SW480 (cell line): Measurements from ENCODE around the gene NCBP1.

Experiments used
- DNase-seq: peaks from one replicate; pipeline ENCODE4 v3.0.0-alpha.2; 2016; ENCODE audit warnings: low spot score

The NCBP1 gene

DNA sequence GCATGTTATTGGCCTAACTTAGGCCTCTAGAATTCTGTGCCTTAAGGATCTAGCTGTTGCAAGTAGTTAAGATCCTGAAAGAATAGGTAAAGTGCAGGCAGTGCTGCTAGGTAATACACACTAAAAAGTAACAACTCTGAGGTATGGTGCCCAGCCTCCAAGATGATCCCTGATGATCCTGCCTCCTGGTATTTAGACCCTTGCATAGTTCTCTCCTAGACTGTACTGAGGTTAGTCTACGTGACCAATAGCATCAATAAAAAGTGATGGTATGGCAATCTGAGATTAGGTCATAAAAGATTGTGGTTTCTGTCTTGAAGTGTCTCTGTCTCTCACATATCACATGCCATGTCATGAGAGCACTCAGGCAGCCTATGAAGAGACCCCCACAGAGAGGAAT lies 9.7 kb upstream of the NCBP1 start:
- DNase-seq: no peak

DNA sequence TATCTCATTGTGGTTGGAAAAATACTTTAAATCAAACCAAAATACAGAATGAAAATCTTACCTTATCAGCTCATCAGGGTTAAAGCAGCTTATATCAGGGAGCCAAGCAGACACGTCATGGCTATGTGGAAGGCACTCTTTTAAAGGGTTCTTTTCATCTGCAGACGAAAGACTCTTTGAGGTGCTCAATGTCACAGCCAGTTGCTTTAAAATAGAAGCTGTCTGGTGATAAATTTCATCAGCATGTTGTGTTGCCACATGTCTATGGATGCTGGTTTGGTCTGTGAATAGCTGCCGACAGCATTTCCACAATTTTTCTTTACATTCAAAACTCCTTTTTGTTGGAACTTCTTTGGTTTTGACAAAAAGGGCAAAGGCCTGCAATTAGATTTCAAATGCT lies 8.0 kb upstream of the NCBP1 start:
- DNase-seq: no peak

DNA sequence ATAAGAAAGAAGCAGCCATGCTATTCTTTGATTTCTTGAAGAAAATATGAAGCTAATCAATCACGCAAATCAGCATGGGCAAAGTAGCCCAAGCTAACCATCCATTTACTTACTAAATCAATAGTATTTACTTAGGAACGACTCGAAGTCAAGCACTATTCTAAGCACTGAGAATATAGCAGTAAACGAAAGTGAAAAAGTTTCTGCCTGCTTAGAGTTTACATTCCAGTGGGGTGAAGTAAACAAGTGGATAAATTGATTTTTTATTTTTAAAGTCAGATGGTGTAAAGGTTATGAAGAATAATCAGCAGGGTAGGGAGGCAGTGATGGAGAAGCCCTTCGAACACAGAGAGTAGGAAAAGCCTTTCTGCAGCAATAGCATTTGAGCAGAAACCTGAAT lies 6.0 kb upstream of the NCBP1 start:
- no peak for DNase-seq

DNA sequence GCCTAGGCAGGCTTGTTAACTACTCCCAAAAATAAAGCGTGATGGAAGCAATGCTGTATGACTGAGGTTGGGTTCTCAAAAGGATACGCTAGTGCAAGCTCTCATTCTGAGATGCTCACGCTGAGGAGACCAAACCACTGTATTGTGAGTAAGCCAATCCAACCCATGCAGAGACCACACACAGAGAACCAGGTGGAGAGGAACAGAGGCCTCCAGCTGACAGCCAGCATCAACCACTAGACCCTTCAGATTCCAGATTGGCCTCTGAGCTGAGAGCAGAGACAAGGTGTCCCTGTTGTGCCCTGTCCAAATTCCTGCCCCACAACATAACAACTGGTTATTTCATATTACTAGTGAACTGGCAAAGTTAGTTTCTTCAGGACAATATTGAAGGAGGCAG lies 5.0 kb upstream of the NCBP1 start:
- no peak for DNase-seq

DNA sequence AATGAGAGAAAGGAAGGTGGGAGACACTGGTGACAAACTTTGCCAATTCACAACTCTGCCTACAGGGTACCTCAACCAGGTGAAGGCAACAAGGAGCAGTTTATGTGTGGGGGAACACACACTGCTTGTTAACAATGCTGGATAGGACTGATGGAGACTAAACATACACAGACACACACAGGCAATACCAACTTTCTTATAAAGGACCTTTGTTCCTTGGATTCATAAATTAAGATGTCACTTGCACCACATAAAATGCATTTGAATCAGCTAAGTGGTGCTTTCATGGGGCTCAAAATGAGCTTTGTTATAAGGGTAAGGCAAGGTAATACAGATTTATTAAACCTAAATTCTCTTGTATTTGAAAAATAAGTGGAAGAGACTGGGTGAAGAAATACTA lies 4.5 kb upstream of the NCBP1 start:
- DNase-seq: no peak

DNA sequence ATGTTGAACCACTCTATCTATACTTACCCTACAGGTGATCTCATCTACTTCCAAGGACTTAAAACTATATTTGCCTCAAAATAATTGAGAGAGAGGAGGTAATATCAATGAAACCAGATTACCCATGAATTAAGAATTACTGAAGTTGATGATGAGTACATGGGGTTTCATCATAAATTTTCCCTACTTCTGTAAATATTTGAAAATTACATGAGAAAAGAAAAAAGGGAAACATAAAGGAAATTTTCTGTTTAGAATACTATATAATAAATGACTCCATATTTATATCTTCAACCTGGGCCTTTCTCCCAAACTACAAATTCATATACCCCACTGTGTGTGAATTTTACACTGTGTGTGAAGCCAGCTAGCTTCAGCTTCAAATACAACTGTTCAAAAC lies 3.0 kb upstream of the NCBP1 start:
- no peak for DNase-seq

DNA sequence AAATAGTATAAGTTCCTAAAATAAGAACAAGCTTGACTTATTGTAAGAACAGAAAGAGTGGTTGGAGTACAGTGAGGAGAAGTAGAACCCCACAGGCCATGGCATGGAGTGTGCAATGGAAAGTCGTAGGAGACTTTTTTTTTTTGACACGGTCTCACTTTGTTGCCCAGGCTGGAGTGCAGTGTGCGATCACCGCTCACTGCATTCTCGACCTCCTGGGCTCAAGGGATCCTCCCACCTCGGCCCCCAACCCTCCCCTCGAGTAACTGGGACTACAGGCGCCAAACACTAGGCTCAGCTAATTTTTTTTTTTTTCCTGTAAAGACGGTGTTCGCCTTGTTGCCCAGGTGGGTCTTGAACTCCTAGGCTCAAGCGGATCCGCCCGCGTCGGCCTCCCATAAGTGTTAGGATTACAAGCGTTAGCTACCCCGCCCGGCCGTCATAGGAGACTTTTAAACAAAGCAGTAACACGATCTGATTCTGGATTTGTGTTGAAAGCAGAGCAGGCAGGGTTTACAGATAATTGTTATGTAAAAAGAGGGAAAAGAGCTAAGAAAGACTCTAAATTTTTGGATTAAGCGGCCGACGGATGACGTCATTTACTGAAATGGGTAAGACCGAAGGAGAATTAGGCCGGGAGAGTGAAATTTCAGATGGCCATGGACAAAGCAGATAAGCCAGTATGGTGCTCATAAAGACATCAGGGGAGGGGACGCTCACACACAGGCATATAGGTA lies 1.2 kb upstream of the NCBP1 start:
- DNase-seq: peak; percentile 13

DNA sequence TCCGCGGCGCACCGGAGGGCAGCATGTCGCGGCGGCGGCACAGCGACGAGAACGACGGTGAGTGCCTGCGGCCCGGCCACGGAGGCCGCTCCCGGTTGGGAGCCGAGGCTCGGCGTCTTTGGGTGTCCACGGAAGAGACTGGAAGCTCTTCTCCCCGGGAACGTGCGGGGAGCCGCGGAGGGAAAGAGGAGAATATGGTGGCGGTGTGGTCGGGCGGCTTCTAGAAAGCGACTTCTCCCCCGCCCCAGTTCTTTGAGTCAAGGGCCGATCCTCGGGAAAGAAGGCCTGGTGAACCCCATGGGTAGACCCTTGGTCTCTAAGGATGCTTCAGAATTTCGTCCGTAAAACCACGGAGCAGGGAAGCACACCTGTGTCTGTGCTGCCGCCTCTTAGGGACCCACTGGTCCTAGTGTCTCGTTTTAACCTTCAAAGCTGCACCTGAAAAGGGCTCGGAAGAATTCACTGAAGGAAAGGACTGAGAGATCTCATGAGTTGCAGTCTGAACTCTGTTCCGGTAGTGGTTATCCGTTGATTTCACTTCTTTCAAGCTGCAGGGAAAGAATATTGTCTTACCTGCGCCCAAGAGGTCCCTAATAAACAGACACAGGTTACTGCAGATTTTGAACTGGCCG lies 354 bp downstream of the NCBP1 start:
- DNase-seq: peak; percentile 9

DNA sequence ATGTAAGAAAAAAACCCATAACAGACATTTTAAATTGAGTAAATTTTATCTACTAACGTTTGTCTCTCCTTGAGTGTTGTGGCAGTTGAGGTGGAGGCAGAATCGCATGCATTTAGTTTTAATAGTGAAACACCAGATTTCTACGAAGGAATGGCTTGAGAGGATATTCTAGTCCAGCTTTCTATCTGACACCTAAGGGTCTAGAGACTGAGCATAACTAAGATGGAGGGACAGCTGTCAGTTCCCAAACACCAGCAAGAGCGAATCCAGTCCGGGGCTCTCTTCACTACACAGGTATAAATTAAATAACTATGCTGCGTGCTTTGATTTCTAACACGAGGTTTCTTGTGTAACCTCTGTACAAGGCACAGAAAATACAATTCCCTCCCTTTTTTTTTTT lies 1.4 kb downstream of the NCBP1 start:
- no peak for DNase-seq

DNA sequence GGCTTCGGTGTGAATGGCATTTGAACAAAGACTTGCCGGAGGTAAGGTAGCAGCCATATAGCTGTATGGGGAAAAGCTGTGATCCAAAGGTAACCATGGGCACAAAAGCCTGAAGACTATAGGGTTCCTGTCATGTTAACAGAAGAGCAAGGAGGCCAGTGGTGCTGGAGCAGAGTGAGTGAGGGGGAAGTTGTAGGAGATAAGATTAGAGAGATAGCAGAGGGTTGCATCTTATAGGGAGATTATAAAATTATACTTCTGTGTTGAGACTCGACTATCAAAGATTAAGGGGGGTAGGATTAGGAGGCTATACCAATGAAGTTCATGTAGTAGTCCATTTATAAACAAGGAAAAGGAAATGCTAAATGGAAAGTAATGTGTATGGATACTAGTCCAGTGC lies 3.3 kb downstream of the NCBP1 start:
- DNase-seq: no peak

DNA sequence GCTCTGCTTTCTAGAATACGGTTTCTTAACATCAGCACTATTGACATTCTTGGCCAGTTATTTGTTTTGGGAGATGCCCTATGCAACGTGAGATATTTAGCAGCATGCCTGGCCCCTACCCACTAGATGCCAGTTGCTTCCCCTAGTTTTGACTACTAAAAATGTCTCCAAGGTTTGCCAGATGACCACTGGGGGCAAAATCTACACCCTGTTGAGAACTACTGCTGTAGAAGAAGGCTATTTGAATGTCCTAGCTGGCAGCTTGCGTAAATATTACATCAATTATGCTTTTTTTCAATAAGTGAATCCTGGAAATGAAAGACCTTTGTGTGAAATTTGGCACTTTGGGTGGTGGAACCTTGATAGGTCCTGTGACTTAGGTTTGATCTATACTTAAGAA lies 5.0 kb downstream of the NCBP1 start:
- DNase-seq: no peak

DNA sequence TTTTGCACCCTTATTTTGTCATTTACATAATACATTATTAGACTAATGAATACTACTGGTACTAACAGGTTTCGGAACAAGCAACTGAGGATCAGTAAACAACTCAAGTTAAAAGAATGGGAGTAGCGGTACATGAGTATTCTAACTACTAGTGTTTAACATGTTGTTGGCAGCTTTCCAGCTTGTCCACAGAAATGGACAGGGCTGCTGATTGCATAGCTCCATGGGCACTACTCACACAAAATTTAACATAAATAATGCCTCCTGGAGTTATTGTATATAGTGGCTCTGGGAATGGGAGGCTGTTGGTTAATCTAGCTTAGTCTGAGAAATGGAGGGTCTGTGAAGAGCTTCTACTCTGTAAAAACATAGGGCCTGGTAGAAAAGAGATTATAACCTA lies 6.7 kb downstream of the NCBP1 start:
- DNase-seq: no peak

DNA sequence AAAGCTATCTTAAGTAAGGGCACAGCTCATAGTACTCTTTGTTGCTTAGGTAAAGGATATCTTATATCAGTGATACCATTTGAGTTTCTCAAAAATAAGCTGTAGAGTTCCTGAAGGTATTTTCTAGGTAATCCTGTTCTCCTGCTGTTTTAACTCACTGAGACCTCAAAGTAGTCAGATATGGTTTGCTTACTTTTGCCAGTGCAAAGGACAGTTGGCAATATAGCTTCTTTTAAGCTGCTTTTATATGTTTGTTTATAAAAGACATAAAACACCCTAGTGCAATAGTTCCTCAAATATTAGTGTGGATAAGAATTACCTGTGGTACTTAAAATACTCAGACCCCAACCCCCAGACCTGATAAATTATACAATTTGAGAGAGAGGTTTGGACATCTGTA lies 12.1 kb downstream of the NCBP1 start:
- no peak for DNase-seq

DNA sequence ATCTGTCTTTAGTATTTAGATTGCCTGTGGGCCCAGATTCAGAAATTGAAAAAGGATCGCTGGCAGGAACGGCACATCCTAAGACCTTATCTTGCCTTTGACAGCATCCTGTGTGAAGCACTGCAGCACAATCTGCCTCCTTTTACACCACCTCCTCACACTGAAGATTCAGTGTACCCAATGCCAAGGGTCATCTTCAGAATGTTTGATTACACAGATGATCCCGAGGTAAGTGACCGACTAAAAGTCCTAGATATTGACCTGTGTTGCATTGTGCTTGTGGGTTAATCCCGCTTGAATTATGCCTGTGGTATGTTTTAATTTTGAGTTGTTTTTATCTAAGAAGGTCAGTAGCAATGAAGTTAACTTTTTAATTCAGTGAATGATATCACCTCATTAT lies 14.4 kb downstream of the NCBP1 start:
- no peak for DNase-seq

DNA sequence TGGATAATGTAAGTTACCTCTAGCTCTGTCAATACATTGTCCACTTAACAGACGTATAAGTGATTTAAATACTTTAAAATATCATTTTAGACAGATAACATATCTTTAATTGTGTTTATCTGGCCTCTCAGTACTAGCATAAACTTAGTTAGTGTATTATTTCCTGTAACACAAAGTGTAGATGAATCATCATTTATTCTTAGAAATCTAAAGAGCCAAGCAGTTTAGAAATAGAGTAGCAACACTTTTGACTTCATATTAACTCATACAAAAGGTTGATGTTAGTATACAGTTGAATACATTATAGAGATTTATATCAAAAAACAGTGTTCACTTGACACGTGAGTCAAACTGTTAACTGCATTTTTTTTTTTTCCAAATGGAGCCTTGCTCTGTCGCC lies 18.0 kb downstream of the NCBP1 start:
- DNase-seq: no peak

DNA sequence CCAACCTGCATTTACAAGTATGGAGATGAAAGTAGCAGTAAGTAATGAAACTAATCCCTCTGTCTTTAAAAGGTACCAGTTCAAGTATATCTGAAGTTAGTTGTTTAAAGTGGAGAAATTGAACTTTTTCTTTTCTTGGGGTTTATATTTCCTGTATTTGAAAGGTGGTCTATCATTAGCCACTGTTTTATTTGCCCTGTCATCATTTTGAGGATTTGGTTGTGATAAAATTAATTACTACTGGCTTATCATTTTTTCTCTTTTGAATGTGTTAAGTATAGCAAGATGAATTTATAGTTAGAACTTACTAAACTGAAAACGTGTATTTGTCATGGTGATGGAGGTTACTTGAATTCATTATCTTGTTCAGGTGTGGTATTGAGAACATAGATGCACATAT lies 25.1 kb downstream of the NCBP1 start:
- no peak for DNase-seq

DNA sequence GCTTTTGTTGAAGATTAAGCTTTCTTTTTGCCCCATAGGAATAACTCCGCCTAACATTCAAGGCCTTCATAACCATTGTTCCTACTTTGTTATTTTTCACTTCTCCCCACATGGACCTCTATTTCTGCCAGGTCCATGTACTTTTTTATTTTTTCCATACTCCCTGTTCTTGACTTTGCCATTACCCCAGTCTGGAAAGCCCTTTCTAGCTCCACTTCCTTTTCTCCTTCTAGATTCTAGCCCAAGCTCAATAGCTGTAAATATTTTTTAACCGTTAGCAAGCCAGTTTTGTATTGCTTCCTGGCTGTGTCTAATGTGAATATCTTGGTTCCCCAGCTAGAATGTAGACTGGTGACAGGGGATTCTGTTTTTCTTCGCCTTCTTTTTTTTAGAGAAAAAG lies 26.1 kb downstream of the NCBP1 start:
- DNase-seq: no peak

DNA sequence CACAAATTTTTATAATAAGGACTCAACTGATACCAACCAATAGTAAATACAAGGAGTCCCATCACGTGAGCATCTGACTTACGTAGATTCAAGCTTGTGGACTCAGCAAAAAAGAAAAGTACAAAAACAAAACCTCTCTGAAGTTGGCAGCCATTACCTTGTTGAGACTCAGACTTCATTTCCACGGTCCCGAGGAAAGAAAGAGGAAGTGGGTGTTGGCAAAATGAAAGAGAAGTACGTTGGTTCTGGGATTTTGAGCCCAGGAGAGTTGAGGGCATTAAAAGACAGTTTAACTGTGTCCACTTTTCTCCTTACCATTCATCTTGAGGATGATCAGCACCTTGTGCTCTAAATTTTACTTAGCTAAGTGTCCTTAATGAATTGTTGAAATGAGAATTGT lies 26.7 kb downstream of the NCBP1 start:
- no peak for DNase-seq

DNA sequence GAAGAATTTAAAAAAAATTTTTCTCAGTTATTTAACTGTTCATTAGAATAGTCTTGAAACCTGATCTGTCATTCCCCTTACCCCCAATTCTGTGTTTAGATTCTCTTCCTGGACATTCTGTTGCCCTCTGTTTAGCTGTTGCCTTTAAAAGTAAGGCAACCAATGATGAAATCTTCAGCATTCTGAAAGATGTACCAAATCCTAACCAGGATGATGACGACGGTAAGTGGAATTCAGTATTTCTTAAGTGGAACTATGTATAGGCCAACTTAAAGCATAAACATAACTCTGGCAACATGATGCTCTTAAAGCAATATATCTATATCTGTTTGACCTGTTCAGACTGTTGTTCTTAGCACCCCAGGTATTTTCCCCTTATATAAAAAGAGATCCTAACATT lies 27.2 kb downstream of the NCBP1 start:
- DNase-seq: no peak

DNA sequence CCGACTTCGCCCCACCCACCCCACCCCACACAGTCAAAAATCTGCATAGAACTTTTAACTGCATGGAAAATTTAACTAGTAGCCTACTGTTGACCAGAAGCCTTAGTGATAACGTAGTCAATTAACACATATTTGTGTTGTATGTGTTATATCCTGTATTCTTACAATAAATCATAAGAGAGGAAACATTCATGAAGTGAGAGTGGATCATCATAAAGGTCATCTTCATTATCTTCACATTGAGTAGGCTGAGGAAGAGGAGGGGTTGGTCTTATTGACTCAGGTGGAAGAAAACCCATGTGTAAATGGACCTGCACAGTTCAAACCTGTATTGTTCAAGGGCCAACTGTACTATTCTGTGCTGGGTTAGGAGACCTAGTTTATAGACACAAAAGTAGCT lies 32.1 kb downstream of the NCBP1 start:
- DNase-seq: no peak

DNA sequence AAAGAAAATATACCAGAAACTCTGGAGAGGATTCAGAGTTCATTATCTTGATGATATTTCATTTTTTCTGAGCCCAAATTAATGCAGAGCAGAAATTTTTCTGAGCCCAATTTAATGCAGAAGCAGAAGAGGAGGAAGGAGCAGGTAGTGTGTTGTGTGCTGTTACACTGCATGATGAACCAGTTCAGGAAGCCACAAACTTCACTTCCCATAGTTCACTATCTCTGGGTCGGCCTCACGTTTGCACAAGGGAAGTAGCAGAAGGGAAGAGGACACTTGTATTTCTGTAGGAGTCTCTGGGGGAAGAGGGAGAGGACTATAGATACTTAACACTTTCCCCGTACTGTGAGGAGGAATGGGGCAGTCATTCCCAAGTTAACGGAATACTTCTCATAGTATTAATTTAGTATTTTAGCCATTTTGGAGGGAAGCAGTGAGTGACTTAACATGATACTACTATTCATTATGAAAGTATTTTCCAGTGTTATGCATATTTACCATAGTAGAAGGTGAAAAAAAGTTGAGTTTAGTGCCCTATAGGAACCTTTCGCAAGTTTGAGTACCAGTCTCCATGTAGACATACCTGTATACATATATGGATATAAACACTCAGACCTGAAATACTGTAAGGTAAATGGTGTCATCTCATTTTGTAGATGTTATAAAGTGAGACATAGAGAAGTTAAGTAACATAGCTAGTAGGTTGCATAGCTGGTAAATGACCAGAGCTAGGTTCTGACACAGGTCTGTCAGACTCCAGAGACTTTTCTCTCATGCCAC lies 33.5 kb downstream of the NCBP1 start:
- no peak for DNase-seq

DNA sequence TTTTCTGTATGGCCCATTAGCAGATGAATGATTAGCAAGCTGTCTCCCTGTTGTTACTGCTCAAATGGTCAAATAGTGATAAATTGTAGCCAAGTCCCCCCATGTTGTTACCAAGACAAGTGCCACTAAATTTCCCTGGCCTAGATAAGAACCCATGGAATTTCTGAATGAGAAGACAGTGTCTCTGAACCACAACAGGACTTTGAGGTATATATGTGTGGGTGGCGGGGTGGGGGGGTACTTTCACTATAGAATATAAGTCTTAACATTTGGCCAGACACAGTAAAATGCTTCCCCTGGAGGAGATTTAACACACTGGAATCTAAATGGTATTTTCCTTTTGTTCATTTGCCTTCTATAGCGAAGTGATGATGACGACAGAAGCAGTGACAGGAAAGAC lies 34.9 kb downstream of the NCBP1 start:
- DNase-seq: no peak

DNA sequence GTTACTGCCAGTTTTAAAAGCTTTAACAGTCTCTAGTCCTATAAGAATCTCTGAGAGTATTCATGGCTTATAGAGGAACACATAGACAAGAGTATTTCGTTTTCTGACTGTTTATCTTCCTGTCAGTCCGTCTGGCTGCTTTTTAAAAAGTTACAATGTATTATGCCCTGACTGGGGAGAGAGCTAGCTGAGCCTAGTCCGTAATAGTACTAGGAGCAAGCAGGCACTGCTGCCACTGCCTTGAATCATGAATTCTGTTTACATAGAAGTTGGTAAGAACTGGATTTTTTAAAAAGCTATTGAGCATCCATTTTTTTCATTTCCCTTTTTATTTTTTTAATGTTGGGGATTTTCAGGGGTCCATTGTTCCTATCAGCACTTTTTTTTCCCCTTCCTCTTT lies 37.0 kb downstream of the NCBP1 start:
- no peak for DNase-seq

DNA sequence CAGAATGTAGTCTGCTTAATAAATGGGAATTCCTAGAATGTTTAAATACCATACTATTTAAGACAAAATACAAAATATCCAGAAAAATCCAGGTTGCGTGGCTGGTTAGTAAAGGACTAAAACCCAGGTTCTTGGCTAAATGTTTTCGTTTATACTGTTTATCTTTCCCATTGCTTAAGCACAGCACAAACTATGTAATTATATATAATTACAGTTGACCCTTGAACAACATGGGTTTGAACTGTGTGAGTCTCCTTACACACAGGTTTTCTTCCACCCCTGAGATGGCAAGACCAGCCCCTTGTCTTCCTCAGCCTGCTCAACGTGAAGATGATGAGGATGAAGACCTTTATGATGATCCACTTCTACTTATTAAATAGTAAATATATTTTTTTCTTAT lies 38.8 kb downstream of the NCBP1 start:
- DNase-seq: no peak
